HG02759 (cell line): ENCODE data around the gene HNRNPM.

Experiments used
- ATAC-seq: cut with Tn5 transposase; IDR thresholded peaks from one replicate; pipeline ENCODE4 v1.9.1; 2021; ENCODE audit warnings: mild to moderate bottlenecking, moderate library complexity; ENCODE audit not compliant: unreplicated experiment

The HNRNPM gene

DNA sequence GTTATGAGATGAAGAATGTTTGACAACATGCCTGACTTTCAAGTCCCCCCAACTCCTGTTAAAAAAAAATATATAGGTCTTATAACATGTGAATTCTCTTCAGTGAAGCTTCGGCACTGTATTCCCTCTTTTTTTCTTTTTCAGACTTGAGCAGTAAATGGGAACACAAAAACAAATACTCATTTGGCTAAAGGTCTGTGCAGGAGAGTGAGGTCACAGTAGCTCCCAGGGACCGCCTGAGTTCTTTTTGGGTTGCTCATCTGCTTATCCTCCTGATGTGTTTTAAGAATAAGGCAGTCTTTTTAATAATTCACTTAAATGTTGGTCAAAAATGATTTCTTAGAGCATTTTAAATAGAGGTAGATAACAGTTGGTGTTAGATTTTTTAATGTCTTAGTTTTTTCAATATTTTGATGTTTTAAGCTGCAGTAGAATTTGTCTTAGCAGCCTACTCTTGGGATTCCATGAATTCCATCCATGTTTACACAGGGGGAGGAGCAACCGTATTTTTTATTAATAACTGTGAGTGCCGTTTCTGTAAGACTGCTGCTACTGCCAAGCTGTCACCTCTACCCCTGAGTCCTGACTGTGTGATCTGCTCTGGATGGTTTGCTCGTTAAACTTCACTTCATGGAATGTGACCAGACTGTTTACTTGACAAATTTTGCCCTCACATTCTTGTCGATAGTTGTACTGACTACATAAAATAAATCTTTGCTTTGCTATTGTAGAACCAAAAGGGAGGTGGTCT lies 14.9 kb downstream of the HNRNPM start:
- no peak for ATAC-seq

DNA sequence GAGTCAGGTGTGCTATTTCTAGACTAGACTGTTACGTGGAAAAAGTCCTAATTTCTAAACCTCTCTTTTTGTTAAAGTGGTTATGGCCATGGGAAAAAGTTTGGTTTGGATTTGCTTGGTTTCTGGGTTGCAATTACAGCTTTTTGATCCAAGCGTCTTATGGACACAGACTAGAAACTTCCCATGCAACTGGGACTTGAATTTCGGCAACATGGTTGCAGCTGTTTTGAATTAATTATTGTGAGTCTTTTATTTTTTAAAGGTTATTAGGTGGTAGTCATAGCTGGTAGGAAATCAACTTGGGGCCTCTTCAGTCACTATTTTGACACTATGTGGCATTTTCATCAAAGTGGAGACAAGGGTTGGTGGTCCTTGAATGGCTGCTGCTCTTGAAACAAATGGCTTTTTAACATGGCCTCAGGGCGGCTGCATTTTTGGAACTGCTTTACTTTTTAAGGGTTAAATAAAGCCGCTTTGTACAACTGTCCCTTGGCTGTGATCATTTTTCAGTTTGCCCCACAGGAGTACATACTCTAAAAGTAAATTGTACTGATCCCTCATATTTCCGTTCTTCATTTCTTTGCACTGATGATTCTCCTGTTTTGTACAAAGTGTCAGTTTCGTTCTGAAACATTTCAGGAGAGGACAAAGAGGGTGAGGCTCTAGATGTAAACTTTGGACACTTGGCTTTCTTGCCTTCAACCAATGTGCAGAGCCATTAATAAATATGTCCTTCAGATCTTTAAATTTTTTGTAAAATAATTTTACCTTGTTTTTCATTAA lies 15.9 kb downstream of the HNRNPM start:
- no peak for ATAC-seq

DNA sequence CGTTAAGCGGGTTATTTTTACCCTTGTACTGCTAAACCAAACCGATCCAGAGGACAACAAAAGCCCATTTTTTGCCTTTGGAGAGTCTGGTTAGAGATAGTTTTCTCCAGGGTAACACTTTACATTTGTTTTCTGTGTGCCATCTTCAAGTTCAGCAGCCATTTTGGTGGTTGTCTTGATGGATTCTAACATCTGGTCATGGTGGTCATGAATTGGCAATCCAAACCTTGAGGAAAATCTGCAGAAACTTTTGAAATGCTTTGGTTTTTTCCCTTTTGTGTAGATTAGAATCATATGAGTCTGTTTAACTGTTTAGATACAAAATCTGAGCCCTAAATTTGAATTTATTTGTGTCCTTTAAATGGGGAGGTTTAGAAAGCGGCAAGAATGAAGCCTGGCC lies 16.6 kb downstream of the HNRNPM start:
- ATAC-seq, result no peak

DNA sequence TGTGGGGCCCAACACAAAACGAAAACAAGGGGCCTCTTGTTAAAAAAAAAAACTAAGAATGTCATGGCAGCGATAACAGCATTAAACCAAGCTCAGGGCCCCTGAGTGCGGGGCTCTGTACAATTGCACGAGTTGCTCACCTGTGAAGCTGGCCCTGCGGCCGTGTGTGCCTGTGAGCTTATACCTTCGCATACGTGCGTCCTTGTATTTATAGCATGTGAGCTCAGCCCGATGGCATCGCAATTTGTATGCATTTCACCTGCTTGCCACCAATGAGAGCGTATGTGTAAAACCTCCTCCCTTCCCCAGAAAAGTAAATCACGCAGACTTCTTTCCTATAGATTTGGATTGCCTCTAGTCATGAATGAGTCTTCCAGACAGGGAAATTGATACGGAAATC lies 17.1 kb downstream of the HNRNPM start:
- no peak for ATAC-seq

DNA sequence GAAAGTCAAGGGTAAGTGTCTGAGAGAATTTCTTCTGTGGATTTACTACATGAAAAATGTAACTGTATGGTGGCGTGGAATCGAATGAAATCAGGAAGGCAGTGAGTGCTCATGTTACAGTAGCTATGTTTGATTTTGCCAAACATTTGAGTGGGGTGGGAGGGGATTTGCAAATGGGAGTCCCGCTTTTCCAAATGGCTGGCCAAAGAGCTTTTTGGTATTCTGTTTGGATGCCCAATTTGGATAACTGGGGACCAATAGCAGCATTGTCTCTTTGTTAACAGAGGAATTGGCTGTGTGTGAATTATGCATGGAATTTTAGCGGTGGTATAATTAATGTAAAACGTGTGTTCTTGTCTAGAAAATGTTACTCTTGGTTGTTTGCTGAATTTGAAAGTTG lies 17.8 kb downstream of the HNRNPM start:
- ATAC-seq, result no peak

DNA sequence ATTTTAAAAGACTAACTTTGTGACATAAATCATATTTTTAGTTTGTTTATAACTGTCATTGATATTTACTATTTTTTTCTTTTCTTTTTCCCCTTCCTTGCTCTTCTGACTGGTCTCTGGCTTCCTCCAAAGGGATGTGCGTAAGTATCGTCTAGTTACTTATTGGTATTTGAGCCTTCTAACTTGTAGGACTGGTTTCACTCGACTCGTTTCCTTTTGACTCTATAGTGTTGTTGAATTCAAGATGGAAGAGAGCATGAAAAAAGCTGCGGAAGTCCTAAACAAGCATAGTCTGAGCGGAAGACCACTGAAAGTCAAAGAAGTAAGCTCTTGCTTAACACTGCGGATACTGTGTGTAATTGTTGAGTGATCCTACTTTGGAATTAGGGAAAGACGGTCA lies 18.6 kb downstream of the HNRNPM start:
- ATAC-seq, result no peak

DNA sequence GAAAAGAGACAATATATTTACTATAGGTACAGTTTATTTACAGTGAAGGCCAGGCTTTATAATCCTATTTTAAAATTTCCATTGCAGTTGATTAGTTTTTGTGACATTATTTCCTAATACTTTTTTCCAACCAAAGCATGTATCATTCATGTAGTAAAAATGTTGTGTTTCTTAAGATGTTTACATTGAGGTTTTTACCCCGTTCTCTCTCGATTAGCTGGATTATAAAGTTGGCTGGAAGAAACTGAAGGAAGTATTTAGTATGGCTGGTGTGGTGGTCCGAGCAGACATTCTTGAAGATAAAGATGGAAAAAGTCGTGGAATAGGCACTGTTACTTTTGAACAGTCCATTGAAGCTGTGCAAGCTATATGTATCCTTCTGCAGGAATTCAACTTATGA lies 21.2 kb downstream of the HNRNPM start:
- no peak for ATAC-seq

DNA sequence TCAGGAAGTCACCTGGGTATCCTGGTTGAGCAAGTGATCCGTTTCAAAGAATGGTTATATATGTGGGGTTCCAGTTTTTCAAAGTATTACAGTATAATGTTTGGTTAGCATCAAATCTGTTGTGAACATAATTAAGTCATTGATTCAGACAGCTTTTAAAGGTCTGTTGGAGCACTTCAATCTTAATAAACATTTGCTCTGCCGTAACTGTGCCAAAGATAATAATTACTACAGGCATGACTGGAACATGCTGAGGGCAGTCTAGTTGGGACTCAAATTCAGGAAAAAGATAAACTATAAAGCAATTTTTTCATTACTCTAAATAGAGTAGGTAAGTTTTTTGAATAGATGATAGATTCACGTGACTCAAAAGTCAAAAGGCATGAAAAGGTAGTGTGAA lies 23.3 kb downstream of the HNRNPM start:
- no peak for ATAC-seq

DNA sequence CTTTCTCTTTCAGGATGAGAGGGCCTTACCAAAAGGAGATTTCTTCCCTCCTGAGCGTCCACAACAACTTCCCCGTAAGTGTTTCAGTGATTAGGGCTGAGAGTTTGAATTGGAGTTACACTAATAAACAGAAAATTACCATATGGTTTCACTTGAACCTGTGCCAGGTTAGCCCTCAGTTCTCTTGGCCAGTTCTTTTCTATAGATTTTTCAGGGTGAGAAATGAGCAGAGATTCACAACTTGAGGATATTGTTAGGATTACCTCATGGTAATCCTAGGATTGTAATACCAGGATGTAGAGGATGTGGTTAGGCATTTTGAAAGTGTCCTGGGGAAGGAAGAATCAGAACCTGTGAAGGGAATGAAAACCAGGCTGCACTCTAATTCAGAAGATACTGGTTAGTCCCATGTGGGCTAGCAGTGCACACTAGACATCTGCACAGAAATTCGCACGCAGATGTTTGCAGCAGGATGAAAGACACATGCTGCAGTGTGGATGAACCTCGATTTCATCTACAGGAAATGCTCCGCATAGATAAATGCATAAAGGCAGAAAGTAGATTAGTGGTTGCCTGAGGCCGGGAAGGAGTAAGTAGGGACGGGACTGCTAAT lies 24.1 kb downstream of the HNRNPM start:
- ATAC-seq, result no peak

DNA sequence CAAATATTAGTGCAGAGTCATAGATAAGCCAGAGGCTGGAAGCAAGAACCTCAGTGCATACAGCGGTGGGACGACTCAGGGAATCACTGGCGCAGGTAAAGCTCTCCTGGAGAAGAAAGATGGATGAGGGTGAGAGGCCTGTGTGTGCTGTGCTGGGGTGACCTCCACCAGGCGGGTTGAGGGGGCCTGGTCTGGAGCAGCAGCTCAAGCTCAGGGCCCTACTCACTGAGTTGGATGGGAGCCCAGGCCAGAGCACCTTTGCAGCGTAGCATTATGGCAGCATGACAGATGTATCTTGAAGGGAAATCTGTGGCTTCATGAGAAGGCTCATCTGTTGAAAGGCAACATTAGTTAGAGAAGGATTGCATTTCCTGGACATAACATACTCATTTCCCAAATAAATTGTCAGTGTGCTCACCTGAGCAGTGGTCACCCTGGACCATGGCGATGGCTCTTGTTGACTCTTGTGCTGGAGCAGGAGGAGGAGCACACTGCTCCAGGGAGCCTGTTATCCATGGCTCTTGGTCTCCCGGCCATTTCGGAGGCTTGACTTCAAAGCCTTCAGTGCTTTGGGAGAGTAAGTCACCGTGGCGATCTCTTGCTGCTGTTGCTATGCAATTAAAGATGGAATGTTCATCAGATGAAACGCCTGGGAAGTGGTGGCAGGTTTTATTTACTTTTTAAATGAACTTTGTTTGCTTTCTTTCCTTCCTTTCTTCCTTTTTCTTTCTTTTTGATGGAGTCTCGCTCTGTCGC lies 25.0 kb downstream of the HNRNPM start:
- no peak for ATAC-seq

DNA sequence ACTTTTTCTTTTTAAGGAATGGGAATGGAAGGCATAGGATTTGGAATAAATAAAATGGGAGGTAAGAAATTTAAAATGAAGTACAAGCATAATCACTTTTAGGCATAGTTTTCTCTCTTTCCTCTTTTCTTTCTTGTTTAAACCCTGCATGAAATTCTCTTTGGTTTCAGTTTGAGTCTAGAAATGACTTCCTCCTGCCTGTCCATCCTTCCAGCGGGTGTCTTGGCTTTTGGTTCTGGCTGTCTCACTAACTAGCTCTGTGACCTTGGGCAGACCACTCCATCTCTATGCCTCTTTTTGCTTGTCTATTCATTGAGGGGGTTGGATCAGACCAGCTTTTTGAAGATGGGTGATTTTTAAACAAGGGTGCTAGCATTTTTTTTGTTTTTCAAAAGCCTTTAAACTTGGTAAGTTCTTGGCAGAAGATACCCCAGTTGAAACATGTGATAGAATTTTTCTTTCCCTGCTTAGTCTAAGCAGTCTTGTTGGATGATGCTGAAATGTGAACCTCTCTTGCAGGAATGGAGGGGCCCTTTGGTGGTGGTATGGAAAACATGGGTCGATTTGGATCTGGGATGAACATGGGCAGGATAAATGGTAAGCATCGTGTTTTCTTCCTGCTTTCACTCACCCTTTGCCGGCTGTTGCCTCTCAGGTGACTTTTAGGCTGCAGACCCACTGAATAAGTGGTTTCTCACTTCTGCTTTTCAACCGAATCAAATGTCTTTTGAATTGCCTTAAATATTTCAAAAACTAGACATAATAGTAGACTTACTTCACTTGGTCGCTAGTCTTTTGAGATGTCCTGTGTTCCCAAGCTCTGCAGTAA lies 29.1 kb downstream of the HNRNPM start:
- no peak for ATAC-seq

DNA sequence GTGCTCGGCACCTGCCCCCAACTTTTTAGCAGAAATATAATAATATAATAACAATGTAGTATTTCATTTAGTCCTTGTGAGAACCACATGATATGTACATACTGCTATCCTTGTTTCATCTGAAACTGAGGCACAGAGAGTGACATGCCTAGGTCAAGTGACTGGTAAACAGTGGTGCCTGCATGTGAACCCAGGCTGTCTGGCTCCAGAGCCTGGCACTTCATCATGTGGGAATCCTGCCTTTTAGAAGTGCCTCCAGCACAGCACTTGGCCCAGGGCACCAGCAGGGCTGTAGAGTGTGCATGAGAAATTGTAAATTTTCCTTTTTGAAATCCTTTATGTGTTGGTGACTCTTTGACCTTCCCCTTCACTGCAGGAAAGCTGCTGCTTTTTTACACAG lies 30.2 kb downstream of the HNRNPM start:
- ATAC-seq, result no peak

DNA sequence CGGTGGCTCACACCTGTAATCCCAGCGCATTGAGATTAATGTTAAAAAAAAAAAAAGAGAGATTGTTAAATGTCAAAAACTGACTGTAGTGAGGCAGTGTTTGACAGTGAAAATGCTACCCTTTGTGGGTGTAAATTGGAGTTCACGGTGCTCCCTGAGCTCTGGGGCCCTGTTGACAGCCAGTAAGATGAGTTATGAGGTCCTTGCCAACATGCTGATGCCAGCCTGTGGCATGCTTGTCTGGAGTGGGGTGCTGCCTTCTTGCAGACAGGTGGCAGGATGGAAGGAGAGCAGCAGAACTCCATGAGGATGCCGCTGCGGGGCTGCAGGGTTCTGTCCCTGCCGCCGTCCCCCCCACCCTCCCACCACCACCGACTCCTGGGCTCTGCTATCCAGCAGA lies 31.7 kb downstream of the HNRNPM start:
- ATAC-seq, result no peak

DNA sequence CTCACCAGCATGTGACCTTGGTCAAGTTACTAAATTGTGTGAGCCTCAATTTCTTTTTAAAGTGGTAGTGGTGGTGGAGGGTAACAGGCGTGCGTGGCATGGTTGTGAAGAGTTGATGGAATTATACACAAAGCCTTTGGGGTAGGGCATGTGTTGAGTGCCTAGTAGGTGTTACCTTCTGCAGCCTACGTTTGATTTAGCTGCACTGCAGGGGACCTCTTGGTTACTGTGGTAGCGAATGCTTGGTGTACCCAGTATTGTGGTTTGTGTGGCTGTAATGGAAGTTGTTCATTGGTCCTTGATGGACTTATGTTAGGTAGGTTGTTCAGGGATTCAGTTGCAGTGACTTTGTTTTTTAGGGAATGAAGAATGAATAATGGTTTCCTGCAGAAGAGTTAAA lies 33.1 kb downstream of the HNRNPM start:
- ATAC-seq, result no peak

DNA sequence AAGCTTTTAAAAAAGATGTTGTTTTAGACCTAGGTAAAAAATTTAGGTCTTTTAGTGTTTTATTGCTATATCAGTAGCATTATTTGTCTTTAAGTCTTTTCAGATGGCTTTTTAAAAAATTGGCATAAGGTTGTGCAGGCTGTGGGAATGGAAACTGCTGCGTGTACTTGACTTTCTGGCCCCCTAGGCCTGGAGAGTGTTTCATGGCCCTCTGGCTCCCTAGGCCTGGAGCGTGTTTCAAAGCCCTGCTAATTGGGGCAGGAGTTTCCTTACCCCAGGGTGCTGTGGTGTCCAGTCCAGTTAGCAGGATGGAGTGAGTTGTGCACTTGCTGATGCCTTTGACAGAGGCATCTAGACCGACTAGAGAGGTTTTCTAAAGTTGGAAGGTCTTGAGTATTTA lies 33.8 kb downstream of the HNRNPM start:
- no peak for ATAC-seq

DNA sequence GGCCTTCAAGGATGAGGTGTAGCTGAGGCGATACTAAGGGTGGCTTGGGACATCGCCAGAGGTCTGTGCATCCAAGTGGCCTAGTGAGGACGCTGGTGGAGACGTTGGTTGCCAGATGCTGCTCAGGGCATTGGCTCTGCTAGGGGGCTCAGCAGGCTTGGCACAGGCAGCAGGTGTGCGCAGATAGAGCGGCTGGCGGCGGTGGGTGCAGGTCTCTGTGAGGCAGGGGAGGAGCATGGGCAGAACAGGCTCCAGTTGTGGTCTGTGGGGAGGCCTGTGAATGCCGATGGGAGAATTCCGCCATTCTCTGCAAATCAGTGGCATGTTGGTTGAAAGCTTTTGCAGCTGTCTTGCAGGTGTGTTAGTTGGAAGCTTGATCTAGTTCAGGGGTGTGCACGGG lies 36.4 kb downstream of the HNRNPM start:
- ATAC-seq, result no peak

DNA sequence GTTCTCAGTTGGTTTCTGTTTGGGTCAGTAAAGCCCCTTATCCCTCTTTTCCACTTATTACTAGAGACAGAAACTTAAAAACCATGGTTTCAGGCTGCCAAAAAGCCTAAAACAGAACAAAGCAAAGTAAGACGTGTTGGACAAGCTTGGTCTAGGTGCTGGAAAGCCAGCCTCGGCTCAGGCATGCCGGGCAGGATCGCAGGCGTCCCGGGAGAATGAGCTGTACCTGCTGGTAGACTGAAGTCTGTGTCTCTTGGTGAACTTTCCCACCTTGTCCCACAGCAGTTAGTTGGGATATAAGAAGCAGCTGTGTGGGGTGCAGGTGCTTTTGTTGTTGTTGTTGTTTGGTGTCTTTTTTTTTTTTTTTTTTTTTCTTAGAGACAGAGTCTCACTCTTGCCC lies 36.8 kb downstream of the HNRNPM start:
- no peak for ATAC-seq

DNA sequence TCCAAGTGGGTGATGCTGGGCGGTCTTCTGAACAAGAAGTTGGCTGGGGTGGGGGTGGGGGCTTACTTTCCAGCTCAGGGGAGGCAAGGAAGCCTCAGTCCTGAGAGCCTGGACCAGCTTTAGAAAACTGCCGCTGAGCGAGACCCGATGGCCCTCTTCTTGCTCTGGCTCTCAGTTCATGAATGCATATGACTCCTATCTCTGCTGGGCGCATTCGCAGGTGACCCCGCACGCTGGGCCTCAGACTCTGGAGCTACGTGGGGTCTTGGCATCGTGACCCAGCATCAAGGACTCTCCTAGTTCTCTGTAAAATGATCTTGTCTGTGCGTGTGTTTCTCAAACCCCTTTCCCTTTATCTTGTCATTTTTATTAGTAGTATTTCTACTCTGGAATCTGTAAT lies 37.9 kb downstream of the HNRNPM start:
- no peak for ATAC-seq

DNA sequence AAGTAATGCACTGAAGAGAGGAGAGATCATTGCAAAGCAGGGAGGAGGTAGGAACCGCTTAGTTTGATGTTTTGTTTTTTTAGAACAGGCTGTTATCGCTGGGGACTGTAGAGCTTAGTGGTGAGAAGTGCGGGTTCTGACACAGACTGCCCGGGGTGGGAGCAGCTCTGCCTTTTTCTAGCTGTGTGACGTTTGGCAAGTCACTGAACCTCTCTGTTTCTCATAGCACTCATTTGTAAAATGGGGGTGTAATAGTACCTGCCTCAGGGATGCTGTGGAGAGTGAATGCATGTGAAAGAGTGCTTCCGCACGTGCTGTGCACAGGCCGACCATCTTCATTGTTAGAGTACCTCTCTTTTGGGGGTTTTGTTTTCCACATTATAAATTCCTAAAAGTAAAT lies 38.4 kb downstream of the HNRNPM start:
- ATAC-seq, result no peak

DNA sequence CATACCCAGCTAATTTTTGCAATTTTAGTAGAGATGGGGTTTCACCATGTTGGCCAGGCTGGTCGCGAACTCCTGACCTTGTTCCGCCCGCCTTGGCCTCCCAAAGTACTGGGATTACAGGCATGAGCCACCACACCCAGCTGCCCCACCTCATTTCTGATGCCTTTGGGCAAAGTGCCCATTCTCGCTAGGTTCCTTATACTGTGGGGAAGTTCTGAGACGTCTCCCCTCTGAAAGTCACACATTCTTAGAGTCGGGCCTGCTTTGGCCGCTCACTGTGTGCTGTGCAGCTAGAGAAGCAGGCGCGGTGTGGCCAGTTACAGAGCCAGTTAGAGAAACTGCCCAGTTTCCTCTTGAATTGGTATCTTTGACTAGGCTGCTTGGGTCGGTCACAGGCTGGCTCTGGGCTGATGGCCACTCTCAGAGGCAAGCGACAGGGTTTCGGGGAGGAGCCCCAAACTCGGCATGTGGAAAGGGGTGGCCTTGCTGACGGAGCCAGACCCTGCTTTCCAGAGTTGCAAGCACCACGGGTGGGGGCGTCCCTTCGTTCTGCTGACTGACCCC lies 39.6 kb downstream of the HNRNPM start:
- no peak for ATAC-seq
